OCI-LY7 (cell line): ENCODE data around the gene TTYH1. TPM values are rescaled to one million over a fixed set of nuclear protein-coding genes. Genes with fewer than 3 reads are reported as not detected.

Experiments used
- BruUV-seq: library from RNA; stranded (reverse); fragments of 400-500 nt; replicated peaks from 2 replicates; lab custom pipeline; 2021; lab: Mats Ljungman, UMichigan
- CTCF ChIA-PET: fragments of 300-600 bp; sonication (Branson Sonifier 250); formaldehyde crosslinking; loops from one replicate; lab custom pipeline; 2022; ENCODE audit warnings: antibody characterized with exemption; ENCODE audit not compliant: unreplicated experiment; lab: Charles Lee
- POLR2A ChIA-PET: fragments of 300-600 bp; sonication (Branson Sonifier 250); formaldehyde crosslinking; loops from one replicate; lab custom pipeline; 2022; ENCODE audit warnings: antibody characterized with exemption; lab: Charles Lee
- DNase-seq: peaks from one replicate; pipeline ENCODE4 v3.0.0-alpha.2; 2015; ENCODE audit warnings: low spot score
- H2AFZ ChIP-seq: fragments of 200-600 bp; sonication (generic), shearing (Covaris generic); 2 replicates; pipeline ENCODE4 v1.6.1; 2014; ENCODE audit warnings: mild to moderate bottlenecking, antibody characterized with exemption, low read length, moderate library complexity
- H3K27ac ChIP-seq: fragments of 200-600 bp; sonication (generic); 2 replicates; pipeline ENCODE4 v1.5.1; 2014; ENCODE audit warnings: mixed run types, low read depth, mild to moderate bottlenecking, moderate library complexity, low read length, inconsistent platforms; ENCODE audit not compliant: poor library complexity, severe bottlenecking
- H3K36me3 ChIP-seq: fragments of 200-600 bp; sonication (generic); 2 replicates; pipeline ENCODE4 v1.6.1; 2014; ENCODE audit warnings: mild to moderate bottlenecking, antibody characterized with exemption, low read length, moderate library complexity, mixed read lengths; ENCODE audit not compliant: insufficient read depth
- H3K4me1 ChIP-seq: fragments of 200-600 bp; sonication (generic); 2 replicates; pipeline ENCODE4 v1.5.1; 2014; ENCODE audit warnings: mild to moderate bottlenecking, low read length; ENCODE audit not compliant: insufficient read depth, poor library complexity, severe bottlenecking
- H3K4me2 ChIP-seq: fragments of 200-600 bp; sonication (generic); 2 replicates; pipeline ENCODE4 v1.6.1; 2014; ENCODE audit warnings: mild to moderate bottlenecking, low read length
- H3K4me3 ChIP-seq: fragments of 200-600 bp; sonication (generic); 2 replicates; pipeline ENCODE4 v1.5.1; 2014; ENCODE audit warnings: mild to moderate bottlenecking, low read depth, low read length; ENCODE audit not compliant: poor library complexity, severe bottlenecking
- H3K79me2 ChIP-seq: fragments of 200-600 bp; sonication (generic); 2 replicates; pipeline ENCODE4 v1.6.1; 2016; ENCODE audit warnings: low read depth, mild to moderate bottlenecking, low read length, moderate library complexity, mixed read lengths; ENCODE audit not compliant: insufficient read depth
- H3K9me2 ChIP-seq: fragments of 200-600 bp; sonication (generic); 2 replicates; pipeline ENCODE4 v1.6.1; 2016; ENCODE audit warnings: mild to moderate bottlenecking, low read length, mixed read lengths; ENCODE audit not compliant: insufficient read depth
- H3K9me3 ChIP-seq: fragments of 200-600 bp; sonication (generic); 2 replicates; pipeline ENCODE4 v1.6.1; 2014; ENCODE audit warnings: mild to moderate bottlenecking, mixed run types, low read length, mixed read lengths
- H4K20me1 ChIP-seq: fragments of 200-600 bp; sonication (generic); 2 replicates; pipeline ENCODE4 v1.6.1; 2014; ENCODE audit warnings: mild to moderate bottlenecking, antibody characterized with exemption, low read length, moderate library complexity, mixed read lengths; ENCODE audit not compliant: insufficient read depth
- EZH2phosphoT487 ChIP-seq: fragments of 200-600 bp; sonication (generic); IDR thresholded peaks from 2 replicates; pipeline ENCODE4 v1.6.1; 2018; ENCODE audit warnings: low read depth, borderline replicate concordance, mild to moderate bottlenecking, mixed run types, antibody characterized with exemption, low read length, moderate library complexity, mixed read lengths
- intact Hi-C: fragments of 100-400 bp; cut with micrococcal nuclease; formaldehyde crosslinking; loops from one replicate; pipeline ENCODE4 v1.10.0; 2022; ENCODE audit not compliant: unreplicated experiment
- total RNA-seq, 2 experiments: library from RNA; depleted of rRNA in 1 of 2; stranded (reverse); fragments of >200 nt in 1 of 2; shearing (Covaris generic) in 1 of 2; gene quantifications; 2 replicates each; pipeline ENCODE4 v1.2.3, GENCODE V29; 2014 to 2022
- TF ChIP-seq, protein P1 (sequence below): fragments of 200-600 bp; sonication (generic); conservative IDR thresholded peaks from 2 replicates; pipeline ENCODE4 v1.5.1; 2014; ENCODE audit warnings: mild to moderate bottlenecking, antibody characterized with exemption, low read length, moderate library complexity, mixed read lengths

The TTYH1 gene
- total RNA-seq, 2 experiments from 2014 or later, result 0.53 TPM; not detected in 1

DNA sequence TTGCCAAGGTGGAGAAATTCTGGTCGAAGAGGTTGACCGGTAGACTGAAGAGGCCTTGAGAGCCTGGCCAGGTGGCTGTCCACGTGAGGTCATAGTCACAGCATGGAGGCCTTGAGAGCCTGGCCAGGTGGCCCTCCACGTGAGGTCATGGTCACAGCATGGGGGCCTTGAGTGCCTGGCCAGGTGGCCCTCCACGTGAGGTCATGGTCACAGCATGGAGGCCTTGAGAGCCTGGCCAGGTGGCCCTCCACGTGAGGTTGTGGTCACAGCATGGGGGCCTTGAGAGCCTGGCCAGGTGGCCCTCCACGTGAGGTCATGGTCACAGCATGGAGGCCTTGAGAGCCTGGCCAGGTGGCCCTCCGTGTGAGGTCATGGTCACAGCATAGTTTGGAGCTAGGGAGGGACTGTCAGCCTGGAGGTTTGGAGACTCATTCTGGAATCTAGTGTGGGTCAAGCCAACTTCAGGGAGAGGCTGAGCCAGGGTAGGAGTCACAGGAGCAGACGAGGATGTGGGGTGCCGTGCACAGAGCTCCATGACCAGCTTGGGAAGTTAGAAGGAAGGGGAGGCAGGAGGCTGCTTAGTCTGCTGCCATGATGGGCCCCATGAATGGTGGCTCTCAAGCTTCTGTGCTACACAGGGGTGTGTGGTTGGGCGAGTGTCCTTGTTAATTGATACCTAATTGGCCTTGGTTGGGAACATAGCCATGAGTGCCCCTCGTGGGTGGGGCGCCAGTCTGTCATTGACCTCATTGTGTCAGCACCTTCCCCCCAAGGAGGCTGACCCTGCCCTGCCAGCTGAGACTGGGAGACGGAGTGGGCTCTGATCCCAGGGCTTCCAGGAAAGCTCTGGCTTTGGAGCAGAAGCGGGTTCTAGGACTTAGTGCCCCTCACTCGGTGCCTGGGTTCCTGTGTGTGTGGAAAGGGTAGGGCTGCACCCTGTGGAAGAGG, 44.3 kb downstream of the TTYH1 start:
- H4K20me1 ChIP-seq, result no peaks in the 10 kb centered on the region; the same call in 1 of the 2 replicates
- H3K9me2 ChIP-seq, result no peaks in the 10 kb centered on the region
- no peak overlapping the region for H3K4me3 ChIP-seq
- intact Hi-C loops, result no loop called here
- DNase-seq, result no peak
- H2AFZ ChIP-seq, result no peak overlapping the region
- ChIA-PET CTCF (no interaction called here), POLR2A (no interaction called here)
- H3K79me2 ChIP-seq, result no peaks in the 10 kb centered on the region
- H3K36me3 ChIP-seq, result peaks cover 80% of the 10 kb centered on the region
- H3K27ac ChIP-seq, result no peak overlapping the region
- TSS peak; percentile 33 for BruUV-seq
- H3K4me2 ChIP-seq, result no peak overlapping the region
- no peaks in the 10 kb centered on the region for H3K9me3 ChIP-seq
- TF ChIP-seq, protein P1, sequence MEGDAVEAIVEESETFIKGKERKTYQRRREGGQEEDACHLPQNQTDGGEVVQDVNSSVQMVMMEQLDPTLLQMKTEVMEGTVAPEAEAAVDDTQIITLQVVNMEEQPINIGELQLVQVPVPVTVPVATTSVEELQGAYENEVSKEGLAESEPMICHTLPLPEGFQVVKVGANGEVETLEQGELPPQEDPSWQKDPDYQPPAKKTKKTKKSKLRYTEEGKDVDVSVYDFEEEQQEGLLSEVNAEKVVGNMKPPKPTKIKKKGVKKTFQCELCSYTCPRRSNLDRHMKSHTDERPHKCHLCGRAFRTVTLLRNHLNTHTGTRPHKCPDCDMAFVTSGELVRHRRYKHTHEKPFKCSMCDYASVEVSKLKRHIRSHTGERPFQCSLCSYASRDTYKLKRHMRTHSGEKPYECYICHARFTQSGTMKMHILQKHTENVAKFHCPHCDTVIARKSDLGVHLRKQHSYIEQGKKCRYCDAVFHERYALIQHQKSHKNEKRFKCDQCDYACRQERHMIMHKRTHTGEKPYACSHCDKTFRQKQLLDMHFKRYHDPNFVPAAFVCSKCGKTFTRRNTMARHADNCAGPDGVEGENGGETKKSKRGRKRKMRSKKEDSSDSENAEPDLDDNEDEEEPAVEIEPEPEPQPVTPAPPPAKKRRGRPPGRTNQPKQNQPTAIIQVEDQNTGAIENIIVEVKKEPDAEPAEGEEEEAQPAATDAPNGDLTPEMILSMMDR, result no peak
- no peak for TF ChIP-seq EZH2phosphoT487
- H3K4me1 ChIP-seq, result peaks cover 16% of the 10 kb centered on the region

DNA sequence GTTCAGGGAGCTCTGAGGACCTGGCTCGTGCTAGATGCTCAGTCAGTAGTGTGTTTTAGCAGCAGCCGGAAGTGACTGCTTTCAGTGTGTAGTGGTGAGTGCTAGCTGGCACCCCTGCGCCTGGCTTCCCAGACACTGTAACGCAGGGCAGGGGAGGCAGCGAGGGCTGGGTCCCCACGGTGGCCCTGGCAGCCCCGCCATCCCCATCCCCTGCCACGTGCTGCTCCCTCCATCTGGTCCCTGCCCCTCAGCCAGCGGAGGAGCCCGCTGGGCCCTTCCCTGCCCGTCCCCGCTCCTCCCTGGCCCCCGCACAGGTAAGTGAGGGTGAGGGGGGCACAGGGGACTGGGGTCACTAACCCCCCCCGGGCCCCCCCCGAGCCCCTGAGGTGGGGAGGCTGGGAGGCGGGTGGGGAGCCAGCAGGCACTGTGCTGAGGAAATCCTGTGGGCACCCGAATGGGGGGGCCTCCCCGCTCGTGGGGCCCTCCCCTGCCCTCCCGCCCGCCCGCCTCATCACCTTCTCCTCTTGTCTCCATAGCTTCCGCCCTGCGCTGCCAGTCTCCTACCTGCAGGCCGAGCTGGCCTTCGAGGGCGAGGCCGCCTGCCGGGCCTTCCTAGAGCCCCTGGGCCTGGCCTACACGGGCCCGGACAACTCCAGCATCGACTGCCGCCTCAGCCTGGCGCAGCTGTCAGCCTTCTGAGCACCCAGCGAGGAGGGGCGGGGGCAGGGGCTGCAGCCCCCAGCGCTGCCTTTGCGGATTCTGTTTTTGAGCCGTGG, 45.2 kb downstream of the TTYH1 start:
- ChIA-PET CTCF (no interaction called here), POLR2A (no interaction called here)
- no peak overlapping the region for H3K4me2 ChIP-seq
- no peak overlapping the region for H2AFZ ChIP-seq
- H3K4me3 ChIP-seq, result no peak overlapping the region
- BruUV-seq, result no TSS peak
- H3K9me3 ChIP-seq, result no peaks in the 10 kb centered on the region
- H3K36me3 ChIP-seq, result peaks cover 71% of the 10 kb centered on the region
- no peak for DNase-seq
- no peaks in the 10 kb centered on the region for H3K79me2 ChIP-seq
- H3K27ac ChIP-seq, result no peak overlapping the region
- intact Hi-C loops, result no loop called here
- peaks cover 20% of the 10 kb centered on the region for H3K4me1 ChIP-seq
- H3K9me2 ChIP-seq, result no peaks in the 10 kb centered on the region
- TF ChIP-seq, protein P1, result no peak
- TF ChIP-seq EZH2phosphoT487, result no peak
- no peaks in the 10 kb centered on the region; the same call in 1 of the 2 replicates for H4K20me1 ChIP-seq
